IMR-90 (cell line): ENCODE data around the gene AGMO. TPM values are rescaled to one million over a fixed set of nuclear protein-coding genes. Genes with fewer than 3 reads are reported as not detected.

ENCODE experiments used
- ATAC-seq: fragments of 200-7000 bp; cut with Tn5 transposase; 2 replicates; pipeline ENCODE4 v1.9.1; 2020; ENCODE audit warnings: low read depth, mild to moderate bottlenecking, moderate library complexity
- BruUV-seq: library from RNA; stranded (reverse); fragments of 400-500 nt; replicated peaks from 2 replicates; lab custom pipeline; 2021; lab: Mats Ljungman, UMichigan
- CTCF ChIA-PET: fragments of 300-600 bp; formaldehyde crosslinking; extraction: SDS; loops from one replicate; lab custom pipeline; 2021; ENCODE audit warnings: antibody characterized with exemption; lab: Yijun Ruan, JAX
- POLR2A ChIA-PET: fragments of 300-600 bp; sonication (Branson Sonifier 250); formaldehyde crosslinking; loops from one replicate; lab custom pipeline; 2022; ENCODE audit warnings: antibody characterized with exemption; ENCODE audit not compliant: unreplicated experiment; lab: Charles Lee
- DNase-seq: peaks from one replicate; pipeline ENCODE4 v3.0.0; 2013
- H2AFZ ChIP-seq: replicated peaks from 2 replicates; pipeline ENCODE3; 2013; ENCODE audit warnings: low read length, mild to moderate bottlenecking; ENCODE audit not compliant: poor library complexity
- H2AK5ac ChIP-seq: 2 replicates; pipeline ENCODE4 v1.6.1; 2013; ENCODE audit warnings: low read depth, low read length, inconsistent platforms
- H2AK9ac ChIP-seq: replicated peaks from 2 replicates; pipeline ENCODE3; 2013; ENCODE audit warnings: mild to moderate bottlenecking, low read depth, low read length, moderate library complexity; ENCODE audit not compliant: poor library complexity
- H2BK120ac ChIP-seq: 2 replicates; pipeline ENCODE4 v1.6.1; 2013; ENCODE audit warnings: low read depth, low read length, inconsistent platforms
- H2BK15ac ChIP-seq: 3 replicates; pipeline ENCODE4 v1.6.1; 2013; ENCODE audit warnings: low read depth, low read length, inconsistent platforms
- H2BK20ac ChIP-seq: 2 replicates; pipeline ENCODE4 v1.6.1; 2013; ENCODE audit warnings: low read depth, mild to moderate bottlenecking, inconsistent platforms, low read length, moderate library complexity
- H2BK5ac ChIP-seq: 2 replicates; pipeline ENCODE4 v1.6.1; 2013; ENCODE audit warnings: mild to moderate bottlenecking, low read depth, low read length, inconsistent platforms; ENCODE audit not compliant: poor library complexity, severe bottlenecking
- H3K14ac ChIP-seq: replicated peaks from 2 replicates; pipeline ENCODE4 v1.6.1; 2013; ENCODE audit warnings: low read depth, low read length, inconsistent platforms
- H3K18ac ChIP-seq: 2 replicates; pipeline ENCODE4 v1.6.1; 2013; ENCODE audit warnings: low read depth, low read length, control low read depth
- H3K23ac ChIP-seq: 2 replicates; pipeline ENCODE4 v1.6.1; 2013; ENCODE audit warnings: low read depth, low read length, inconsistent platforms
- H3K27ac ChIP-seq: 2 replicates; pipeline ENCODE4 v1.5.1; 2013; ENCODE audit warnings: mild to moderate bottlenecking, control low read depth, low read length; ENCODE audit not compliant: insufficient read depth
- H3K27me3 ChIP-seq: 2 replicates; pipeline ENCODE4 v1.6.1; 2013; ENCODE audit warnings: low read length; ENCODE audit not compliant: control insufficient read depth, insufficient read depth
- H3K36me3 ChIP-seq: 2 replicates; pipeline ENCODE4 v1.6.1; 2013; ENCODE audit warnings: low read length, mixed read lengths; ENCODE audit not compliant: control insufficient read depth, insufficient read depth
- H3K4ac ChIP-seq: 2 replicates; pipeline ENCODE4 v1.6.1; 2013; ENCODE audit warnings: low read depth, low read length, inconsistent platforms
- H3K4me1 ChIP-seq: 2 replicates; pipeline ENCODE4 v1.6.1; 2013; ENCODE audit warnings: low read length, mixed read lengths; ENCODE audit not compliant: control insufficient read depth, insufficient read depth
- H3K4me2 ChIP-seq: 2 replicates; pipeline ENCODE4 v1.6.1; 2013; ENCODE audit warnings: low read depth, mild to moderate bottlenecking, control low read depth, low read length, moderate library complexity
- H3K4me3 ChIP-seq: 2 replicates; pipeline ENCODE4 v1.5.1; 2013; ENCODE audit warnings: low read depth, mild to moderate bottlenecking, control low read depth, low read length, moderate library complexity; ENCODE audit not compliant: insufficient read depth
- H3K56ac ChIP-seq: 2 replicates; pipeline ENCODE4 v1.6.1; 2013; ENCODE audit warnings: low read length, inconsistent platforms; ENCODE audit not compliant: insufficient read depth; ENCODE audit errors: extremely low read depth
- H3K79me1 ChIP-seq, 2 experiments: 2 replicates each; pipeline ENCODE4 v1.6.1; 2013; ENCODE audit warnings: low read length in 2 of 2, inconsistent platforms in 1 of 2, low read depth in 1 of 2
- H3K9ac ChIP-seq: 2 replicates; pipeline ENCODE4 v1.6.1; 2013; ENCODE audit warnings: low read depth, low read length, control low read depth
- H3K9me1 ChIP-seq: 2 replicates; pipeline ENCODE4 v1.6.1; 2013; ENCODE audit warnings: low read length, inconsistent platforms; ENCODE audit not compliant: insufficient read depth
- H3K9me3 ChIP-seq: 2 replicates; pipeline ENCODE4 v1.6.1; 2013; ENCODE audit warnings: low read length; ENCODE audit not compliant: control insufficient read depth, insufficient read depth
- H4K20me1 ChIP-seq: 2 replicates; pipeline ENCODE4 v1.6.1; 2013; ENCODE audit warnings: low read length, inconsistent platforms; ENCODE audit not compliant: insufficient read depth
- H4K5ac ChIP-seq: 2 replicates; pipeline ENCODE4 v1.6.1; 2013; ENCODE audit warnings: mild to moderate bottlenecking, low read depth, low read length, control low read depth
- H4K8ac ChIP-seq, 2 experiments: 2 replicates each; pipeline ENCODE4 v1.6.1; 2013; ENCODE audit warnings: low read depth in 2 of 2, low read length in 2 of 2, control low read depth in 1 of 2, inconsistent platforms in 1 of 2
- H4K91ac ChIP-seq: 2 replicates; pipeline ENCODE4 v1.6.1; 2013; ENCODE audit warnings: low read depth, low read length, inconsistent platforms; ENCODE audit not compliant: insufficient read depth
- BHLHE40 ChIP-seq: fragments of 150-350 bp; IDR thresholded peaks from 2 replicates; pipeline ENCODE4 v1.6.1; 2016; ENCODE audit warnings: mild to moderate bottlenecking, low read depth, low read length
- CEBPB ChIP-seq: IDR thresholded peaks from 2 replicates; pipeline ENCODE4 v1.6.1; 2012; ENCODE audit warnings: low read depth, low read length, improper control_type of control experiment
- CHD1 ChIP-seq: IDR thresholded peaks from 2 replicates; pipeline ENCODE4 v1.6.1; 2012; ENCODE audit warnings: low read depth, low read length, improper control_type of control experiment
- FOS ChIP-seq: fragments of 150-350 bp; IDR thresholded peaks from 2 replicates; pipeline ENCODE4 v1.6.1; 2016; ENCODE audit warnings: low read depth, low read length
- MAFK ChIP-seq: IDR thresholded peaks from 2 replicates; pipeline ENCODE4 v1.6.1; 2012; ENCODE audit warnings: low read depth, low read length, improper control_type of control experiment
- MAZ ChIP-seq: IDR thresholded peaks from 2 replicates; pipeline ENCODE4 v1.6.1; 2012; ENCODE audit warnings: low read depth, mild to moderate bottlenecking, low read length, improper control_type of control experiment, moderate library complexity, borderline replicate concordance
- MXI1 ChIP-seq: IDR thresholded peaks from 2 replicates; pipeline ENCODE4 v1.6.1; 2012; ENCODE audit warnings: low read depth, mild to moderate bottlenecking, low read length, moderate library complexity, borderline replicate concordance
- NFE2L2 ChIP-seq: fragments of 150-350 bp; IDR thresholded peaks from 2 replicates; pipeline ENCODE4 v1.6.1; 2016; ENCODE audit warnings: low read depth, mild to moderate bottlenecking, low read length
- POLR2A ChIP-seq: IDR thresholded peaks from 2 replicates; pipeline ENCODE4 v1.6.1; 2012; ENCODE audit warnings: mild to moderate bottlenecking, low read depth, low read length
- RAD21 ChIP-seq: IDR thresholded peaks from 2 replicates; pipeline ENCODE4 v1.6.1; 2012; ENCODE audit warnings: low read length, improper control_type of control experiment
- RCOR1 ChIP-seq: IDR thresholded peaks from 2 replicates; pipeline ENCODE4 v1.6.1; 2012; ENCODE audit warnings: mild to moderate bottlenecking, low read length, improper control_type of control experiment; ENCODE audit not compliant: insufficient replicate concordance
- RFX5 ChIP-seq: IDR thresholded peaks from 2 replicates; pipeline ENCODE4 v1.8.0; 2012; ENCODE audit warnings: low read depth, mild to moderate bottlenecking, low read length, moderate library complexity
- SMC3 ChIP-seq: fragments of 150-350 bp; IDR thresholded peaks from 2 replicates; pipeline ENCODE4 v1.6.1; 2016; ENCODE audit warnings: low read depth, mild to moderate bottlenecking, antibody characterized with exemption, low read length, moderate library complexity
- WGBS, 2 experiments: methylation state at CpG; one replicate each; pipeline versions ENCODE4 v1.1.5 to v1.1.7; 2013; ENCODE audit warnings: missing lambda C conversion rate in 2 of 2; ENCODE audit not compliant: insufficient read length in 1 of 2; ENCODE audit errors: extremely low coverage in 2 of 2; 5-methylcytosine and 5-hydroxymethylcytosine counted together
- dilution Hi-C: fragments of 300-500 bp; cut with HindIII; formaldehyde crosslinking; loops from one replicate; pipeline ENCODE4 v1.14.3; 2018; ENCODE audit warnings: low sequenced_read_pairs; ENCODE audit not compliant: unreplicated experiment
- in situ Hi-C: fragments of 300-500 bp; cut with MboI; formaldehyde crosslinking; loops from 3 replicates; pipeline ENCODE4 v1.14.3; 2019; ENCODE audit warnings: low sequenced_read_pairs, inconsistent platforms, mixed read lengths
- intact Hi-C: fragments of 100-400 bp; cut with micrococcal nuclease; formaldehyde crosslinking; loops from 2 replicates; pipeline ENCODE4 v1.10.0; 2022
- polyA plus RNA-seq, 3 experiments: library from polyadenylated mRNA; depleted of rRNA; stranded (reverse); fragments of >200 nt; gene quantifications; 2 replicates each; pipeline ENCODE4 v1.2.3, GENCODE V29; 2012; ENCODE audit warnings: low replicate concordance in 1 of 3
- total RNA-seq: library from RNA; depleted of rRNA; stranded (reverse); fragments of >200 nt; gene quantifications from 2 replicates; pipeline ENCODE4 v1.2.3, GENCODE V29; 2012
- TF ChIP-seq, protein P1 (sequence below): fragments of 150-350 bp; IDR thresholded peaks from 2 replicates; pipeline ENCODE4 v1.6.1; 2017; ENCODE audit warnings: mild to moderate bottlenecking, antibody characterized with exemption, low read length, low read depth
- TF ChIP-seq, protein P2 (sequence below): conservative IDR thresholded peaks from 2 replicates; pipeline ENCODE4 v1.5.1; 2012; ENCODE audit warnings: mild to moderate bottlenecking, low read depth, low read length, improper control_type of control experiment
- TF ChIP-seq, protein P3 (sequence below): fragments of 150-350 bp; IDR thresholded peaks from 2 replicates; pipeline ENCODE4 v1.6.1; 2016; ENCODE audit warnings: low read depth, mild to moderate bottlenecking, low read length, moderate library complexity, borderline replicate concordance

Gene AGMO
- total and polyA plus RNA-seq, 2 of the 4 experiments (the other 2 are of a cell fraction), result not detected

DNA sequence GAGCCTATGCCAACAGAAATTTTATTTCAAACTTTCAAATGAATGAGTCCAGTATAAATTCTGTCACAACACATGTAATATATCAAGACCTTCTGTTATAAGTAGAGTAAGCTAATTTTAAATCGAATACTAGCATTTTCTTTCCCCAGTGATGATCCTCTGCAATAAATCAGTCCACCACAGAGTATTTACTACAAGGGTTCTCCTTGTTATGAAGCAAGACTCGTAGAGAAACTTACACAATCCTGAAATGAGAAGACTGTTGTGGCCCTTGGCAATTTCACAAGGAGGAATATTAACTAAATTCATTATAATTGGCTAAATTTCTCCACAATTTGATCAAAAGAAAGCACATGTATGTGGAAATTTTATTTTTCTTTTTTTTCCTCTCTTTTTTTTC lies 346.8 kb downstream of the AGMO start:
- Histone ChIP-seq H3K23ac (no peak overlapping the region), H3K18ac (no peak overlapping the region), H2AFZ (no peak overlapping the region), H3K27me3 (no peaks in the 10 kb centered on the region), H2BK15ac (no peak overlapping the region), H3K4ac (no peak overlapping the region), H2BK120ac (no peak overlapping the region), H2BK5ac (no peak overlapping the region), H4K8ac (no peak overlapping the region), H3K56ac (no peak overlapping the region), H3K9me1 (no peaks in the 10 kb centered on the region), H3K4me1 (no peaks in the 10 kb centered on the region), H3K4me3 (no peak overlapping the region), H4K91ac (no peak overlapping the region), H3K4me2 (no peak overlapping the region), H4K20me1 (no peaks in the 10 kb centered on the region), H3K9me3 (no peaks in the 10 kb centered on the region), H2AK9ac (no peak overlapping the region), H2BK20ac (no peak overlapping the region), H3K14ac (no peak overlapping the region), H3K9ac (no peak overlapping the region), H3K27ac (no peak overlapping the region), H3K79me1 (no peaks in the 10 kb centered on the region), H3K36me3 (no peaks in the 10 kb centered on the region), H4K5ac (no peak overlapping the region), H2AK5ac (no peak overlapping the region)
- BruUV-seq, result no TSS peak
- ChIA-PET CTCF (no interaction called here), POLR2A (no interaction called here)
- no CpG with 5 or more reads among the region's 2 CpGs for WGBS, 2 experiments
- ATAC-seq, result no peak
- no peak for DNase-seq
- TF ChIP-seq CHD1 (no peak), RAD21 (no peak), MAZ (no peak), POLR2A (no peak), FOS (no peak), BHLHE40 (no peak), SMC3 (no peak), RCOR1 (no peak), MAFK (no peak), NFE2L2 (no peak), RFX5 (no peak), CEBPB (no peak), MXI1 (no peak)
- TF ChIP-seq, protein P1, sequence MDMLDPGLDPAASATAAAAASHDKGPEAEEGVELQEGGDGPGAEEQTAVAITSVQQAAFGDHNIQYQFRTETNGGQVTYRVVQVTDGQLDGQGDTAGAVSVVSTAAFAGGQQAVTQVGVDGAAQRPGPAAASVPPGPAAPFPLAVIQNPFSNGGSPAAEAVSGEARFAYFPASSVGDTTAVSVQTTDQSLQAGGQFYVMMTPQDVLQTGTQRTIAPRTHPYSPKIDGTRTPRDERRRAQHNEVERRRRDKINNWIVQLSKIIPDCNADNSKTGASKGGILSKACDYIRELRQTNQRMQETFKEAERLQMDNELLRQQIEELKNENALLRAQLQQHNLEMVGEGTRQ, result no peak
- TF ChIP-seq, protein P2, sequence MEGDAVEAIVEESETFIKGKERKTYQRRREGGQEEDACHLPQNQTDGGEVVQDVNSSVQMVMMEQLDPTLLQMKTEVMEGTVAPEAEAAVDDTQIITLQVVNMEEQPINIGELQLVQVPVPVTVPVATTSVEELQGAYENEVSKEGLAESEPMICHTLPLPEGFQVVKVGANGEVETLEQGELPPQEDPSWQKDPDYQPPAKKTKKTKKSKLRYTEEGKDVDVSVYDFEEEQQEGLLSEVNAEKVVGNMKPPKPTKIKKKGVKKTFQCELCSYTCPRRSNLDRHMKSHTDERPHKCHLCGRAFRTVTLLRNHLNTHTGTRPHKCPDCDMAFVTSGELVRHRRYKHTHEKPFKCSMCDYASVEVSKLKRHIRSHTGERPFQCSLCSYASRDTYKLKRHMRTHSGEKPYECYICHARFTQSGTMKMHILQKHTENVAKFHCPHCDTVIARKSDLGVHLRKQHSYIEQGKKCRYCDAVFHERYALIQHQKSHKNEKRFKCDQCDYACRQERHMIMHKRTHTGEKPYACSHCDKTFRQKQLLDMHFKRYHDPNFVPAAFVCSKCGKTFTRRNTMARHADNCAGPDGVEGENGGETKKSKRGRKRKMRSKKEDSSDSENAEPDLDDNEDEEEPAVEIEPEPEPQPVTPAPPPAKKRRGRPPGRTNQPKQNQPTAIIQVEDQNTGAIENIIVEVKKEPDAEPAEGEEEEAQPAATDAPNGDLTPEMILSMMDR, result no peak
- TF ChIP-seq, protein P3, sequence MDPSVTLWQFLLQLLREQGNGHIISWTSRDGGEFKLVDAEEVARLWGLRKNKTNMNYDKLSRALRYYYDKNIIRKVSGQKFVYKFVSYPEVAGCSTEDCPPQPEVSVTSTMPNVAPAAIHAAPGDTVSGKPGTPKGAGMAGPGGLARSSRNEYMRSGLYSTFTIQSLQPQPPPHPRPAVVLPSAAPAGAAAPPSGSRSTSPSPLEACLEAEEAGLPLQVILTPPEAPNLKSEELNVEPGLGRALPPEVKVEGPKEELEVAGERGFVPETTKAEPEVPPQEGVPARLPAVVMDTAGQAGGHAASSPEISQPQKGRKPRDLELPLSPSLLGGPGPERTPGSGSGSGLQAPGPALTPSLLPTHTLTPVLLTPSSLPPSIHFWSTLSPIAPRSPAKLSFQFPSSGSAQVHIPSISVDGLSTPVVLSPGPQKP, result no peak
- in situ Hi-C loops (no loop called here), intact Hi-C loops (no loop called here), dilution Hi-C loops (no loop called here)
